IMR-90 (cell line): ENCODE measurements around the gene ZNF775. TPM values are rescaled to one million over a fixed set of nuclear protein-coding genes. Genes with fewer than 3 reads are reported as not detected.

Source experiments
- ATAC-seq: fragments of 200-7000 bp; cut with Tn5 transposase; 2 replicates; pipeline ENCODE4 v1.9.1; 2020; ENCODE audit warnings: low read depth, mild to moderate bottlenecking, moderate library complexity
- BruUV-seq: library from RNA; stranded (reverse); fragments of 400-500 nt; replicated peaks from 2 replicates; lab custom pipeline; 2021; lab: Mats Ljungman, UMichigan
- CTCF ChIA-PET: fragments of 300-600 bp; formaldehyde crosslinking; extraction: SDS; loops from one replicate; lab custom pipeline; 2021; ENCODE audit warnings: antibody characterized with exemption; lab: Yijun Ruan, JAX
- POLR2A ChIA-PET: fragments of 300-600 bp; sonication (Branson Sonifier 250); formaldehyde crosslinking; loops from one replicate; lab custom pipeline; 2022; ENCODE audit warnings: antibody characterized with exemption; ENCODE audit not compliant: unreplicated experiment; lab: Charles Lee
- DNase-seq: peaks from one replicate; pipeline ENCODE4 v3.0.0; 2013
- H2AFZ ChIP-seq: replicated peaks from 2 replicates; pipeline ENCODE3; 2013; ENCODE audit warnings: low read length, mild to moderate bottlenecking; ENCODE audit not compliant: poor library complexity
- H2AK5ac ChIP-seq: 2 replicates; pipeline ENCODE4 v1.6.1; 2013; ENCODE audit warnings: low read depth, low read length, inconsistent platforms
- H2AK9ac ChIP-seq: replicated peaks from 2 replicates; pipeline ENCODE3; 2013; ENCODE audit warnings: mild to moderate bottlenecking, low read depth, low read length, moderate library complexity; ENCODE audit not compliant: poor library complexity
- H2BK120ac ChIP-seq: 2 replicates; pipeline ENCODE4 v1.6.1; 2013; ENCODE audit warnings: low read depth, low read length, inconsistent platforms
- H2BK15ac ChIP-seq: 3 replicates; pipeline ENCODE4 v1.6.1; 2013; ENCODE audit warnings: low read depth, low read length, inconsistent platforms
- H2BK20ac ChIP-seq: 2 replicates; pipeline ENCODE4 v1.6.1; 2013; ENCODE audit warnings: low read depth, mild to moderate bottlenecking, inconsistent platforms, low read length, moderate library complexity
- H2BK5ac ChIP-seq: 2 replicates; pipeline ENCODE4 v1.6.1; 2013; ENCODE audit warnings: mild to moderate bottlenecking, low read depth, low read length, inconsistent platforms; ENCODE audit not compliant: poor library complexity, severe bottlenecking
- H3K14ac ChIP-seq: replicated peaks from 2 replicates; pipeline ENCODE4 v1.6.1; 2013; ENCODE audit warnings: low read depth, low read length, inconsistent platforms
- H3K18ac ChIP-seq: 2 replicates; pipeline ENCODE4 v1.6.1; 2013; ENCODE audit warnings: low read depth, low read length, control low read depth
- H3K23ac ChIP-seq: 2 replicates; pipeline ENCODE4 v1.6.1; 2013; ENCODE audit warnings: low read depth, low read length, inconsistent platforms
- H3K27ac ChIP-seq: 2 replicates; pipeline ENCODE4 v1.5.1; 2013; ENCODE audit warnings: mild to moderate bottlenecking, control low read depth, low read length; ENCODE audit not compliant: insufficient read depth
- H3K27me3 ChIP-seq: 2 replicates; pipeline ENCODE4 v1.6.1; 2013; ENCODE audit warnings: low read length; ENCODE audit not compliant: control insufficient read depth, insufficient read depth
- H3K36me3 ChIP-seq: 2 replicates; pipeline ENCODE4 v1.6.1; 2013; ENCODE audit warnings: low read length, mixed read lengths; ENCODE audit not compliant: control insufficient read depth, insufficient read depth
- H3K4ac ChIP-seq: 2 replicates; pipeline ENCODE4 v1.6.1; 2013; ENCODE audit warnings: low read depth, low read length, inconsistent platforms
- H3K4me1 ChIP-seq: 2 replicates; pipeline ENCODE4 v1.6.1; 2013; ENCODE audit warnings: low read length, mixed read lengths; ENCODE audit not compliant: control insufficient read depth, insufficient read depth
- H3K4me2 ChIP-seq: 2 replicates; pipeline ENCODE4 v1.6.1; 2013; ENCODE audit warnings: low read depth, mild to moderate bottlenecking, control low read depth, low read length, moderate library complexity
- H3K4me3 ChIP-seq: 2 replicates; pipeline ENCODE4 v1.5.1; 2013; ENCODE audit warnings: low read depth, mild to moderate bottlenecking, control low read depth, low read length, moderate library complexity; ENCODE audit not compliant: insufficient read depth
- H3K56ac ChIP-seq: 2 replicates; pipeline ENCODE4 v1.6.1; 2013; ENCODE audit warnings: low read length, inconsistent platforms; ENCODE audit not compliant: insufficient read depth; ENCODE audit errors: extremely low read depth
- H3K79me1 ChIP-seq, 2 experiments: 2 replicates each; pipeline ENCODE4 v1.6.1; 2013; ENCODE audit warnings: low read length in 2 of 2, inconsistent platforms in 1 of 2, low read depth in 1 of 2
- H3K9ac ChIP-seq: 2 replicates; pipeline ENCODE4 v1.6.1; 2013; ENCODE audit warnings: low read depth, low read length, control low read depth
- H3K9me1 ChIP-seq: 2 replicates; pipeline ENCODE4 v1.6.1; 2013; ENCODE audit warnings: low read length, inconsistent platforms; ENCODE audit not compliant: insufficient read depth
- H3K9me3 ChIP-seq: 2 replicates; pipeline ENCODE4 v1.6.1; 2013; ENCODE audit warnings: low read length; ENCODE audit not compliant: control insufficient read depth, insufficient read depth
- H4K20me1 ChIP-seq: 2 replicates; pipeline ENCODE4 v1.6.1; 2013; ENCODE audit warnings: low read length, inconsistent platforms; ENCODE audit not compliant: insufficient read depth
- H4K5ac ChIP-seq: 2 replicates; pipeline ENCODE4 v1.6.1; 2013; ENCODE audit warnings: mild to moderate bottlenecking, low read depth, low read length, control low read depth
- H4K8ac ChIP-seq, 2 experiments: 2 replicates each; pipeline ENCODE4 v1.6.1; 2013; ENCODE audit warnings: low read depth in 2 of 2, low read length in 2 of 2, control low read depth in 1 of 2, inconsistent platforms in 1 of 2
- H4K91ac ChIP-seq: 2 replicates; pipeline ENCODE4 v1.6.1; 2013; ENCODE audit warnings: low read depth, low read length, inconsistent platforms; ENCODE audit not compliant: insufficient read depth
- BHLHE40 ChIP-seq: fragments of 150-350 bp; IDR thresholded peaks from 2 replicates; pipeline ENCODE4 v1.6.1; 2016; ENCODE audit warnings: mild to moderate bottlenecking, low read depth, low read length
- CHD1 ChIP-seq: IDR thresholded peaks from 2 replicates; pipeline ENCODE4 v1.6.1; 2012; ENCODE audit warnings: low read depth, low read length, improper control_type of control experiment
- FOS ChIP-seq: fragments of 150-350 bp; IDR thresholded peaks from 2 replicates; pipeline ENCODE4 v1.6.1; 2016; ENCODE audit warnings: low read depth, low read length
- MAFK ChIP-seq: IDR thresholded peaks from 2 replicates; pipeline ENCODE4 v1.6.1; 2012; ENCODE audit warnings: low read depth, low read length, improper control_type of control experiment
- MXI1 ChIP-seq: IDR thresholded peaks from 2 replicates; pipeline ENCODE4 v1.6.1; 2012; ENCODE audit warnings: low read depth, mild to moderate bottlenecking, low read length, moderate library complexity, borderline replicate concordance
- NFE2L2 ChIP-seq: fragments of 150-350 bp; IDR thresholded peaks from 2 replicates; pipeline ENCODE4 v1.6.1; 2016; ENCODE audit warnings: low read depth, mild to moderate bottlenecking, low read length
- RCOR1 ChIP-seq: IDR thresholded peaks from 2 replicates; pipeline ENCODE4 v1.6.1; 2012; ENCODE audit warnings: mild to moderate bottlenecking, low read length, improper control_type of control experiment; ENCODE audit not compliant: insufficient replicate concordance
- RFX5 ChIP-seq: IDR thresholded peaks from 2 replicates; pipeline ENCODE4 v1.8.0; 2012; ENCODE audit warnings: low read depth, mild to moderate bottlenecking, low read length, moderate library complexity
- SMC3 ChIP-seq: fragments of 150-350 bp; IDR thresholded peaks from 2 replicates; pipeline ENCODE4 v1.6.1; 2016; ENCODE audit warnings: low read depth, mild to moderate bottlenecking, antibody characterized with exemption, low read length, moderate library complexity
- WGBS, 2 experiments: methylation state at CpG; one replicate each; pipeline versions ENCODE4 v1.1.5 to v1.1.7; 2013; ENCODE audit warnings: missing lambda C conversion rate in 2 of 2; ENCODE audit not compliant: insufficient read length in 1 of 2; ENCODE audit errors: extremely low coverage in 2 of 2; 5-methylcytosine and 5-hydroxymethylcytosine counted together
- dilution Hi-C: fragments of 300-500 bp; cut with HindIII; formaldehyde crosslinking; loops from one replicate; pipeline ENCODE4 v1.14.3; 2018; ENCODE audit warnings: low sequenced_read_pairs; ENCODE audit not compliant: unreplicated experiment
- in situ Hi-C: fragments of 300-500 bp; cut with MboI; formaldehyde crosslinking; loops from 3 replicates; pipeline ENCODE4 v1.14.3; 2019; ENCODE audit warnings: low sequenced_read_pairs, inconsistent platforms, mixed read lengths
- intact Hi-C: fragments of 100-400 bp; cut with micrococcal nuclease; formaldehyde crosslinking; loops from 2 replicates; pipeline ENCODE4 v1.10.0; 2022
- polyA plus RNA-seq, 3 experiments: library from polyadenylated mRNA; depleted of rRNA; stranded (reverse); fragments of >200 nt; gene quantifications; 2 replicates each; pipeline ENCODE4 v1.2.3, GENCODE V29; 2012; ENCODE audit warnings: low replicate concordance in 1 of 3
- total RNA-seq: library from RNA; depleted of rRNA; stranded (reverse); fragments of >200 nt; gene quantifications from 2 replicates; pipeline ENCODE4 v1.2.3, GENCODE V29; 2012
- TF ChIP-seq, protein P1 (sequence below): fragments of 150-350 bp; IDR thresholded peaks from 2 replicates; pipeline ENCODE4 v1.6.1; 2016; ENCODE audit warnings: low read depth, mild to moderate bottlenecking, low read length, moderate library complexity, borderline replicate concordance
- TF ChIP-seq, protein P2 (sequence below): fragments of 150-350 bp; IDR thresholded peaks from 2 replicates; pipeline ENCODE4 v1.6.1; 2017; ENCODE audit warnings: mild to moderate bottlenecking, antibody characterized with exemption, low read length, low read depth

Gene ZNF775
- total and polyA plus RNA-seq, 2 of the 4 experiments (the other 2 are of a cell fraction): 1.4 to 2.6 TPM

DNA sequence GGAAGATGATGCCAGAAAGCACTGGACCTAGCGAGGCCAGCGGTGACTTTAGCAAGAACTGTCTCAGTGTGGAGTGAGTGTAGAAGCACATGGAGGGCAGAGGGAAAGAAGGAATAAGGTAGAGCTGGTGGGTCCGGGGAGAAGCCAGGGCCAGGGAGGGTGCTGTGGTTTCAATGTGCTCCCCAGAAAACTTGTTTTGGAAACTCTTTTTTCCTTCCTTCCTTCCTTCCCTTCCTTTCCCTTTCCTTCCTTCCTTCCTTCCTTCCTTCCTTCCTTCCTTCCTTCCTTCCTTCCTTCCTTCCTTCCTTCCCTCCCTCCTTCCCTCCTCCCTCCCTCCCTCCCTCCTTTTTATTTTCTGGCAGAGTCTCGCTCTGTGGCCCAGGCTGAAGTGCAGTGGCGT, 32.2 kb upstream of the ZNF775 start:
- H3K56ac ChIP-seq: no peak overlapping the region
- H4K91ac ChIP-seq: no peak overlapping the region
- CTCF ChIA-PET: no interaction called here
- 86% methylated on average over 2 of the region's 5 CpGs; no CpG with 5 or more reads in 1 of the 2 experiments for WGBS, 2 experiments
- POLR2A ChIA-PET: no interaction called here
- no peak overlapping the region for H2BK15ac ChIP-seq
- no peak overlapping the region for H3K4me3 ChIP-seq
- no peak overlapping the region for H3K4ac ChIP-seq
- dilution Hi-C loops (no loop called here), intact Hi-C loops (no loop called here), in situ Hi-C loops (no loop called here)
- H4K5ac ChIP-seq: no peak overlapping the region
- no peak overlapping the region for H3K18ac ChIP-seq
- H3K27me3 ChIP-seq: peaks cover 21% of the 10 kb centered on the region
- H2AK5ac ChIP-seq: no peak overlapping the region
- no peaks in the 10 kb centered on the region for H3K79me1 ChIP-seq
- H3K23ac ChIP-seq: no peak overlapping the region
- ATAC-seq (no peak), DNase-seq (no peak)
- no peak overlapping the region for H3K14ac ChIP-seq
- peaks cover 2% of the 10 kb centered on the region; the same call in 1 of the 2 replicates for H3K4me1 ChIP-seq
- H2BK5ac ChIP-seq: no peak overlapping the region
- H4K8ac ChIP-seq: no peak overlapping the region
- no peak overlapping the region for H2BK120ac ChIP-seq
- no peak overlapping the region for H2AK9ac ChIP-seq
- no peak overlapping the region for H2BK20ac ChIP-seq
- BruUV-seq: no TSS peak
- H2AFZ ChIP-seq: no peak overlapping the region
- H3K9me3 ChIP-seq: peaks cover 16% of the 10 kb centered on the region
- no peak overlapping the region for H3K4me2 ChIP-seq
- TF ChIP-seq BHLHE40: no peak
- TF ChIP-seq, protein P1, sequence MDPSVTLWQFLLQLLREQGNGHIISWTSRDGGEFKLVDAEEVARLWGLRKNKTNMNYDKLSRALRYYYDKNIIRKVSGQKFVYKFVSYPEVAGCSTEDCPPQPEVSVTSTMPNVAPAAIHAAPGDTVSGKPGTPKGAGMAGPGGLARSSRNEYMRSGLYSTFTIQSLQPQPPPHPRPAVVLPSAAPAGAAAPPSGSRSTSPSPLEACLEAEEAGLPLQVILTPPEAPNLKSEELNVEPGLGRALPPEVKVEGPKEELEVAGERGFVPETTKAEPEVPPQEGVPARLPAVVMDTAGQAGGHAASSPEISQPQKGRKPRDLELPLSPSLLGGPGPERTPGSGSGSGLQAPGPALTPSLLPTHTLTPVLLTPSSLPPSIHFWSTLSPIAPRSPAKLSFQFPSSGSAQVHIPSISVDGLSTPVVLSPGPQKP: no peak
- TF ChIP-seq RCOR1: no peak
- TF ChIP-seq SMC3: no peak
- no peak for TF ChIP-seq RFX5
- TF ChIP-seq MXI1: no peak
- no peak for TF ChIP-seq CHD1
- no peak for TF ChIP-seq FOS
- TF ChIP-seq MAFK: no peak
- TF ChIP-seq, protein P2, sequence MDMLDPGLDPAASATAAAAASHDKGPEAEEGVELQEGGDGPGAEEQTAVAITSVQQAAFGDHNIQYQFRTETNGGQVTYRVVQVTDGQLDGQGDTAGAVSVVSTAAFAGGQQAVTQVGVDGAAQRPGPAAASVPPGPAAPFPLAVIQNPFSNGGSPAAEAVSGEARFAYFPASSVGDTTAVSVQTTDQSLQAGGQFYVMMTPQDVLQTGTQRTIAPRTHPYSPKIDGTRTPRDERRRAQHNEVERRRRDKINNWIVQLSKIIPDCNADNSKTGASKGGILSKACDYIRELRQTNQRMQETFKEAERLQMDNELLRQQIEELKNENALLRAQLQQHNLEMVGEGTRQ: no peak
- TF ChIP-seq NFE2L2: no peak
- H3K27ac ChIP-seq: no peak overlapping the region
- H4K20me1 ChIP-seq: no peaks in the 10 kb centered on the region
- no peak overlapping the region for H3K9ac ChIP-seq
- no peaks in the 10 kb centered on the region for H3K9me1 ChIP-seq
- H3K36me3 ChIP-seq: no peaks in the 10 kb centered on the region
